GM19025 (cell line): ENCODE measurements around the gene SERINC1.

ENCODE experiments used
- ATAC-seq: cut with Tn5 transposase; IDR thresholded peaks from one replicate; pipeline ENCODE4 v1.9.1; 2021; ENCODE audit warnings: mild to moderate bottlenecking, low read depth, moderate library complexity; ENCODE audit not compliant: unreplicated experiment

Gene SERINC1

DNA sequence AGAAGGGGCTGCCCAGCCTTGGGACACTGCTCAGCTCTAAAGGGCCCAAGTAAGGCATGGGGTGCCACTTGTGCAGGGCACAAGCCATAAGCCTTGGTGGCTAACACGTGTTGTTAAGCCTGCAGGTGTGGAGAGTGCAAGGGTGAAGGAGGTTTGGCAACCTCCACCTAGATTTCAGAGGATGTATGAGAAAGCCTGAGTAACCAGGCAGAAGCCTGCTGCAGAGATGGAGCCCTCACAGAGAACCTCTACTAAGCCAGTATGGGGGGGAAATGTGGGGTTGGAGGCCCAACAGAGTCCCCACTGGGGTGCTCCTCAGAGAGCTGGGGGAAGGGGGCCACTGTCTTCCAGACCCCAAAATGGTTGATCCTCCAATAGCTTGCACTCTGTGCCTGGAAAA is 32.6 kb downstream of the SERINC1 start:
- ATAC-seq = no peak

- no peak for ATAC-seq
Measured at GRCh38 chr6:122432816-122433215, 38.8 kb downstream of the SERINC1 start.

DNA sequence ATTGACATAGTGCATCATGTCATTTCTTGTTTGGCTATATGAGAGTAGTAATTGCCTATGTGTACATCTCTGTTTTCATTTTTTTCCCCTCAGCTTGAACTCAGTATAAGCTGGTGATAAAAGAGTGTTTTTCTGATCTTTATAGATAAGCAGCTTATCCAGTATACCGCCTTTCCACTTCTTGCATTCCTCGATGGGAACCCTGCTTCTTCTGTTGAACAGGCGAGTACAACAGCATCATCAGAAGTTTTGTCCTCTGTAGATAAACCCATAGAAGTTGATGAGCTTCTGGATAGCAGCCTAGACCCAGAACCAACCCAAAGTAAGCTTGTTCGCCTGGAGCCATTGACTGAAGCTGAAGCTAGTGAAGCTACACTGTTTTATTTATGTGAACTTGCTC is 39.8 kb downstream of the SERINC1 start:
- no peak for ATAC-seq

- ATAC-seq = no peak
Measured at GRCh38 chr6:122429323-122429722, 42.3 kb downstream of the SERINC1 start.

GRCh38 chr6:122428781-122429180 is 42.8 kb downstream of the SERINC1 start:
- ATAC-seq = no peak

- no peak for ATAC-seq
Measured at GRCh38 chr6:122426597-122426996, 45.0 kb downstream of the SERINC1 start.

DNA sequence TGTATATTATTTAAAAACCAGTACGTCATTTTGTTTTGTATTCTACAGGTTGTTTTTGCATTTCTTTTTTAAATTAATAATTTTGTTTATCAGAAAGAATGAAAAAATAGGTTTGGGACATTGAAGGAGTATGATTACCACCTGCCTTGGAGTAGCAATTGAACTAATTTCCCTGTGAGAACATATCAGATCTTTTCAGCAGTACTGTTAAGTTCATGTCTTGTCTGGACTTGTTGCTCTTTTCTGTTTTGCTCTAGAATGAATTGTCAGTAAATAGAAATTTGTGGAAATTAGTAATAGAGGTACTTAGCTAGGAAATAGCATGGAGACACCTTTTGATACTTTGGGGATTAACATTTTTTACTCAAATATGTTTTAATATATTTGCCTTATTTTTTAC is 47.9 kb downstream of the SERINC1 start:
- no peak for ATAC-seq

DNA sequence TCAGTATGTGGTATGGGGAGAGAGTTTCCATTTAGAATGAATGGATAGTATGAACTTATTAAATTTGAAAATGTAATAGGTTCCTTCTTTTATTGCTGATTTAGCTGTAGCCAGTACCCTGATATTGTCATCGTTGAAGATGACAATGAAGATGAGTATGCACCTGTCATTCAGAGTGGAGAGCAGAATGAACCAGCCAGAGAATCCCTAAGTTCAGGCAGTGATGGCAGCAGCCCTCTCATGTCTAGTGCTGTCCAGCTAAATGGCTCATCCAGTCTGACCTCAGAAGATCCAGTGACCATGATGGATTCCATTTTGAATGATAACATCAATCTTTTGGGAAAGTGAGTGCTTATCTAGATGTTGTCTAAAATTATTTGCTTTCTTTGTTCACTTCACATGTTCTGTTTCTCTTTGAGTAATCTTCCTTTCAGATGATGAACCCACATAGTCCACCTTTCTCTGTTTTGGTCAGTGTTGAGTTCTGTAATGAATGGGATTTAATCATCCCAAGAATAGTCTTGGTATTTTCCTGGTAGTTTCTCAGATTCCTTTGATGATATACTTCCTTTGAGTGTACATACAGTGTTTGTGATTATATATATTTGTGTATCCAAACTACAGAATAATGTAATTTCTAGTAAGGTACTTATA is 48.9 kb downstream of the SERINC1 start:
- peak; percentile 85 for ATAC-seq

DNA sequence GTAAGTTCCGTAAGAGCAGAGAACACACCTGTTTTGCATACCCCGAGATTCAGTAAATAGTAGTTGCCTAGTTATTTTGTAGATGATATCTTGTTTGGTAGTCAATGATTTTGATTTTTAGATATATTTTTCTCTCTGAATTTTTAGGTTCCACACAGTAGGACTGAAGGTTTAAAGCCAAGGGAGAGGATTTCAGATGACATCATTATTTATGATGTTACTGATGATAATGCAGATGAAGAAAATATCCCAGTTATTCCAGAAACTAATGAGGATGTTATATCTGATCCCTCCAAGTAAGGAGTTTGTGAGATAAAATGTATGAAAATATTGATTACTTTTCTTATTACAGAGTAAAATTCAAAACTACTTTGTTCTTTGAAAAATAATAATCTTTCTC is 49.6 kb downstream of the SERINC1 start:
- no peak for ATAC-seq

DNA sequence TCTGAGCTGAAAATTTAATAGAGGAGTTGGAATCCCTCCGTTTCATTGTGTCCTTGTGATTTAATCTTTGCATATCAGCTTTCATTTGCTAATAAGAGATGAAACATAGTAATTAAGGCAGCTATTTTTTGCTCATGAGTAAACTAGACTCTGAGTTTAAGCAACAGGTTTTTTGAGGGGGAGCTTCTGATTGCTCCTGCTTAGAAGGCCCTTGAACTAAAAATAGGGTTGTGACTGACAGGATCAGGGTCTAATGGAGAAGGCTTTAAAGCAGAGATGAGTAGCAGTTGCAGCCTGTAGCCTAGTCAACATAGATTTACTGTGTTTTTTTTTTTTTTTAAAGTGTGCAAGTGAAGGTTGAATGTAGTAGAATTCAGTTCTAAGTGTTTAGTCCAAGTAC is 54.8 kb downstream of the SERINC1 start:
- no peak for ATAC-seq

- ATAC-seq = no peak
Measured at GRCh38 chr6:122412001-122412400, 59.6 kb downstream of the SERINC1 start.

GRCh38 chr6:122408702-122409458 is 62.7 kb downstream of the SERINC1 start:
- no peak for ATAC-seq

DNA sequence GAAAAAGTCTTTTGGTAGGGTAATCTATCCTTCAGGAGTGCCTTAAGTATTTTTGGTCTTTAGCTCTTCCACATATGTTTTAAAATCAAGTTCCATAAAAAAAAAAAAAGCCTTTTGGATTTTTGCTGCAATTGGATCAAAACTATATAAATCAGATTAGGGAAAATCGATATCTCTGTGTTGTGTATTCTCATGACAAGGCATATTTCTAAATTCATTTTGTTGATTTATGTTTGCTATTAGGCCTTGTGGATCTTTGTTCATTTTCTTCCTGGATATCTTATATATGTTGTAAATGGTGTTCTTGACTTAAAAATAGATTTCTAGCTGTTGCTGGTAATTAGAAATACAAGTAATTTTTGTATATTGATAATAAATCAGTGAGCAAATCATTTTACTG is 63.4 kb downstream of the SERINC1 start:
- ATAC-seq = no peak

DNA sequence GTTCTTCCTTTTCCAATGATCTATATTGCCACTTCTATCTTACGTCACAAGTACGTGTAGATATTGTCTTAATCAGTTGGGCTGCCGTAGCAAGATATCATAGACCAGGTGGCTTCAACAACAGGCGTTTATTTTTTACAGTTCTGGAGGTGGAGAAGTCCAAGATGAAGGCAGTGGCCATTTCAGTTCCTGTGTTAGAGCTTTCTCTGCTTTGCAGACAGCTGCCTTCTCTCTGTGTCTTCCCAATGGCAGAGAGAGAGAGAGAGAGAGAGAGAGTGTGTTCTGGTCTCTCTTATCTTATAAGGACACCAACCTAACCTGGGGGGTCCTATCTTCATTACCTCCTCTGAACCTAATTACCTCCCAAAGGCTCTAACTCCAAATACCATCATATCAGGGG is 63.9 kb downstream of the SERINC1 start:
- ATAC-seq = no peak

DNA sequence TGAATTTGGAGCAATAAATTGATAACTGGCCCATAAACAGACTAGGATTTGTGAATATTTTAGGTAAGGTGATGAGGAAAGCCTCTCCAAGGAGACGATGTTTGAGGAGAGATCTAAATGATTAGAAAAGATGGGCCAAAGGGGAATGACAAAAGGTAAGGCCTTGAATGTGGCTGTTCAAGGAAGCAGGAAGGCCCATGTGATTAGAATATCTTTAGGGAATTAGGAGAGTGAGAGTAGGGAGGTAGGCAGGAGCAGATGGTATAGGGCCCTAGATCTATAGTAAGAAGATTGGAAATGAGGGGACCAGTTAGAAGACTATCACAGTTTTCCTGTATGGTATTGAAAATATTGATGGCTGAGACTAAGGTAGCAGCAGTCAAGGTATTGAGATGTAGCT is 65.4 kb downstream of the SERINC1 start:
- no peak for ATAC-seq

- ATAC-seq = no peak
Measured at GRCh38 chr6:122405417-122405816, 66.2 kb downstream of the SERINC1 start.

GRCh38 chr6:122404444-122404843 is 67.2 kb downstream of the SERINC1 start:
- no peak for ATAC-seq

DNA sequence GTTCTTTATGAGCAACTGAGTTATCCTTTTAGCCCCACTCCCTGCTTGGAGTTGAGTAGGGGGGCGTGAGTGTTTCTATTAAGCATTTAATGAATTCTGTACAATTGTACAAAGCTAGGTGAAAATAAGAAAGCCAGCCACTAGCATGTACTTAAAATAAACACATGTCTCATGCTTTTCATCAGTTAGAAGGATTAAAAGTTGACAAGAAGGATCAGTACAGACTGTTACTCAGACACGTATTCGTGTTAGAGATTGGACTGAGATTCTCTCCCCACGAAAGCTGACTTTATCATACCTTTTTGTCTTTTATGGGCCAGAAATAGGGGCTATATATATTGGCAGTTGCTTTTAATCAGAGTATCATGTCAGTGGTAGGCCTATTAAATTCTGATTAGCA is 70.5 kb downstream of the SERINC1 start:
- ATAC-seq = no peak

GRCh38 chr6:122400462-122401089 is 71.0 kb downstream of the SERINC1 start:
- no peak for ATAC-seq

- ATAC-seq = no peak
Measured at GRCh38 chr6:122400121-122400450, 71.5 kb downstream of the SERINC1 start.

GRCh38 chr6:122399348-122400120 is 72.1 kb downstream of the SERINC1 start, which contains the start of gene HSF2:
Gene HSF2 (plus strand): TSS chr6:122399652. CDS start chr6:122399738, 86 bp downstream.
- peak; percentile 98 for ATAC-seq
